SU-DHL-6 (cell line): ENCODE results near the gene PRR3.
A peak's percentile ranks its signal among the peaks of the same experiment; 100 is the strongest.

Experiments
- H2AFZ ChIP-seq: fragments of 200-600 bp; sonication (generic); 2 replicates; pipeline ENCODE4 v1.6.1; 2014; ENCODE audit warnings: low read depth, mild to moderate bottlenecking, moderate library complexity, mixed read lengths, antibody characterized with exemption, low read length; ENCODE audit not compliant: severe bottlenecking
- H3F3A ChIP-seq: fragments of 200-600 bp; shearing (Covaris generic); 2 replicates; pipeline ENCODE4 v1.6.0; 2016; ENCODE audit warnings: antibody characterized with exemption, mild to moderate bottlenecking; ENCODE audit not compliant: insufficient read depth
- H3K27ac ChIP-seq: fragments of 200-600 bp; sonication (generic); 2 replicates; pipeline ENCODE4 v1.5.1; 2016; ENCODE audit warnings: low read depth, mild to moderate bottlenecking, low read length, moderate library complexity, mixed read lengths
- H3K27me3 ChIP-seq: fragments of 200-600 bp; sonication (generic), shearing (Covaris generic); 2 replicates; pipeline ENCODE4 v1.6.0; 2014; ENCODE audit warnings: mild to moderate bottlenecking, low read length
- H3K36me3 ChIP-seq: fragments of 200-600 bp; sonication (generic); 2 replicates; pipeline ENCODE4 v1.6.1; 2014; ENCODE audit warnings: mild to moderate bottlenecking, low read length, mixed read lengths
- H3K4me2 ChIP-seq: fragments of 300-600, 200-600 bp; shearing (Covaris generic), sonication (generic); 2 replicates; pipeline ENCODE4 v1.6.0; 2014; ENCODE audit warnings: low read length, low read depth, mild to moderate bottlenecking; ENCODE audit not compliant: poor library complexity, severe bottlenecking
- H3K4me3 ChIP-seq: fragments of 200-600 bp; sonication (generic); 2 replicates; pipeline ENCODE4 v1.5.1; 2014; ENCODE audit warnings: antibody characterized with exemption, low read length, mild to moderate bottlenecking, mixed read lengths; ENCODE audit not compliant: insufficient read depth, poor library complexity, severe bottlenecking
- H3K79me2 ChIP-seq: fragments of 200-600 bp; sonication (generic); 2 replicates; pipeline ENCODE4 v1.6.1; 2014; ENCODE audit warnings: mild to moderate bottlenecking, low read length, moderate library complexity; ENCODE audit not compliant: insufficient read depth
- H3K9ac ChIP-seq: fragments of 200-600 bp; sonication (generic); 2 replicates; pipeline ENCODE4 v1.7.0; 2014; ENCODE audit warnings: mild to moderate bottlenecking, low read length
- H3K9me2 ChIP-seq: fragments of 200-600 bp; sonication (generic); replicated peaks from 2 replicates; pipeline ENCODE4 v1.6.1; 2014; ENCODE audit warnings: low read length; ENCODE audit not compliant: insufficient read depth
- H3K9me3 ChIP-seq: fragments of 200-600 bp; sonication (generic); 2 replicates; pipeline ENCODE4 v1.6.1; 2014; ENCODE audit warnings: low read length, mixed read lengths; ENCODE audit not compliant: insufficient read depth
- H4K20me1 ChIP-seq: fragments of 200-600 bp; sonication (generic); 2 replicates; pipeline ENCODE4 v1.6.1; 2014; ENCODE audit warnings: low read depth, mild to moderate bottlenecking, antibody characterized with exemption, low read length, moderate library complexity, mixed read lengths
- EZH2phosphoT487 ChIP-seq: fragments of 200-600 bp; sonication (generic), shearing (Covaris generic); conservative IDR thresholded peaks from 2 replicates; pipeline ENCODE4 v1.6.1; 2018; ENCODE audit warnings: mild to moderate bottlenecking, antibody characterized with exemption, low read length, moderate library complexity, mixed read lengths
- TF ChIP-seq, protein P1 (sequence below): fragments of 200-600 bp; sonication (generic); IDR thresholded peaks from one replicate; pipeline ENCODE4 v1.5.1; 2017; ENCODE audit warnings: antibody characterized with exemption, mild to moderate bottlenecking, low read length, moderate library complexity; ENCODE audit not compliant: insufficient read depth, poor library complexity, severe bottlenecking

PRR3 gene

DNA sequence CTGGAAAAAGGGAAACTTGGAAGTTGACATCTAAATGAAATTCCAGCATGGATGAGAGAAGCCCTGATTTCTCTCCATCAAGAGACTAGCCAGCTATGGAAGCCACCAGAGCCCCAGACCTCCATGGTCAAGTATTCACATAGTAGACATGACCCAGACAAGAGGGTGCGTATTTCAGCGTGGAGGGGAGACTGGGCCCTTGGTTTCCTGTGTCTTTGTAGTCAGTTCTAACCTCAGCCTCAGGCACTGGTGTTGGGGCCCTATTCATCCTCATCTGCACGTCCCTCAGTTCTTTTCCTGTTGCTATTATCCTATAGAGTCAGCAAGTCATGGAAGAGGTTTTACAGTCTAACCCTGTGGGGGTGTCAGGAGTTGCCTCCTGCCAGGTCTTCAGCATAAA is 13.3 kb upstream of the PRR3 start:
- H3K36me3 ChIP-seq, result no peaks in the 10 kb centered on the region; the same call in 1 of the 2 replicates
- no peak overlapping the region for H3K9ac ChIP-seq
- no peaks in the 10 kb centered on the region for H4K20me1 ChIP-seq
- H3K4me3 ChIP-seq, result no peak overlapping the region
- H3K79me2 ChIP-seq, result no peaks in the 10 kb centered on the region
- H3K27me3 ChIP-seq, result no peaks in the 10 kb centered on the region
- no peak overlapping the region for H2AFZ ChIP-seq
- H3K27ac ChIP-seq, result no peak overlapping the region
- peaks cover 40% of the 10 kb centered on the region for H3F3A ChIP-seq
- no peak for TF ChIP-seq EZH2phosphoT487
- TF ChIP-seq, protein P1, sequence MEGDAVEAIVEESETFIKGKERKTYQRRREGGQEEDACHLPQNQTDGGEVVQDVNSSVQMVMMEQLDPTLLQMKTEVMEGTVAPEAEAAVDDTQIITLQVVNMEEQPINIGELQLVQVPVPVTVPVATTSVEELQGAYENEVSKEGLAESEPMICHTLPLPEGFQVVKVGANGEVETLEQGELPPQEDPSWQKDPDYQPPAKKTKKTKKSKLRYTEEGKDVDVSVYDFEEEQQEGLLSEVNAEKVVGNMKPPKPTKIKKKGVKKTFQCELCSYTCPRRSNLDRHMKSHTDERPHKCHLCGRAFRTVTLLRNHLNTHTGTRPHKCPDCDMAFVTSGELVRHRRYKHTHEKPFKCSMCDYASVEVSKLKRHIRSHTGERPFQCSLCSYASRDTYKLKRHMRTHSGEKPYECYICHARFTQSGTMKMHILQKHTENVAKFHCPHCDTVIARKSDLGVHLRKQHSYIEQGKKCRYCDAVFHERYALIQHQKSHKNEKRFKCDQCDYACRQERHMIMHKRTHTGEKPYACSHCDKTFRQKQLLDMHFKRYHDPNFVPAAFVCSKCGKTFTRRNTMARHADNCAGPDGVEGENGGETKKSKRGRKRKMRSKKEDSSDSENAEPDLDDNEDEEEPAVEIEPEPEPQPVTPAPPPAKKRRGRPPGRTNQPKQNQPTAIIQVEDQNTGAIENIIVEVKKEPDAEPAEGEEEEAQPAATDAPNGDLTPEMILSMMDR, result no peak
- H3K9me2 ChIP-seq, result no peaks in the 10 kb centered on the region
- H3K9me3 ChIP-seq, result no peaks in the 10 kb centered on the region
- H3K4me2 ChIP-seq, result no peak overlapping the region

DNA sequence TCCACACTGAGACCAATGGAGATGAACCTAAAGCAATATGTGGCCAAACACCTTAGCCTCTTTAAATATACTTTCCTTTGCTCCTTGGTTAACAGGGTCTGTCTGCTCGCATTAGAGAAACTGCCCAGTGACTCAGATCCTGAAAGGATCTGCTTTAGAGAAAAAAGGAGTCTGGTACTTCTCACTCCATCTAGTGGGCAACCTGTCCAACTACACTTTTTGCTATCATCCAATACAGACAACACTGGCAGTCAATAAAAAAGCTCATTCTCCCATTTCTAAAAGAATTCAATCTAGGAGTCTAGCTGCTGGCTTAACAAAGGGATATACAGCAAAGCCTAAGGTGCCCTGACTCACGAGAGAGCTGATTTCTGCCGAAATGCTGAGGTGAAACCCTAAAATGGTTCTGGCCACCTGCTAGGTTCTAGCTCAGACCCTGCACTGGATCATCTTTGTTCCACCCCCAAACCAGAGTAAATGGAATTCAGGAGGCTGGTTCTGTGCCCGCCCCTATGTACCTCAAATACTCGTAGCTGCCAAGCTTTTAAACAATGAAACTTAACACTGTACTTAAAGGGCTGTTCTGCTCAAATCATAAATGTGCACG is 12.3 kb upstream of the PRR3 start:
- H3K9me3 ChIP-seq, result no peaks in the 10 kb centered on the region
- no peak for TF ChIP-seq EZH2phosphoT487
- TF ChIP-seq, protein P1, result peak; percentile 94
- H3F3A ChIP-seq, result peaks cover 40% of the 10 kb centered on the region
- H2AFZ ChIP-seq, result no peak overlapping the region
- H3K4me3 ChIP-seq, result no peak overlapping the region
- no peaks in the 10 kb centered on the region for H3K9me2 ChIP-seq
- H3K36me3 ChIP-seq, result no peaks in the 10 kb centered on the region; the same call in 1 of the 2 replicates
- no peak overlapping the region for H3K4me2 ChIP-seq
- H3K79me2 ChIP-seq, result no peaks in the 10 kb centered on the region
- no peaks in the 10 kb centered on the region for H4K20me1 ChIP-seq
- H3K9ac ChIP-seq, result no peak overlapping the region
- no peak overlapping the region for H3K27ac ChIP-seq
- H3K27me3 ChIP-seq, result no peaks in the 10 kb centered on the region

DNA sequence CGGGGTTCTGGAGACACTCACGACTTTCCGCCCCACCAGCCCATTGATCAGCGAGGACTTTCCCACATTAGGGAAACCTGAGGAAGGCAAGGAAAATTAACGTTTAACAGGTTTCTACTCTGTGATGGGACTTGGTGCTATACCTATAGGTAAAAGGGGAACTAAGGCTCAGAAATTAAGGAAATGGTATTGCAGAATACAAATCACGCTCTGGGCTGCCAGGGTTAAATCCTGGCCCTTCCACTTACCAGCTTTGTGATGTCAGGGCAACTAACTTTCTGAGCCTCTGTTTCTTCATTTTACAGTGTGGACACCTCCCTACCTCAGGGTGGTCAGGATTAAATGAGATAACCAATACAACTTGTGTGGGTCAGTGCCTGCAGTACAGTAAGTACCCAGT is 9.6 kb upstream of the PRR3 start:
- Histone ChIP-seq H4K20me1 (no peaks in the 10 kb centered on the region), H3K36me3 (peaks cover 10% of the 10 kb centered on the region; the same call in 1 of the 2 replicates), H3K9ac (no peak overlapping the region), H3F3A (peaks cover 28% of the 10 kb centered on the region), H3K27me3 (no peaks in the 10 kb centered on the region), H3K27ac (no peak overlapping the region), H3K4me2 (no peak overlapping the region), H2AFZ (no peak overlapping the region), H3K4me3 (no peak overlapping the region), H3K79me2 (no peaks in the 10 kb centered on the region), H3K9me3 (no peaks in the 10 kb centered on the region), H3K9me2 (no peaks in the 10 kb centered on the region)
- TF ChIP-seq, protein P1, result no peak
- TF ChIP-seq EZH2phosphoT487, result no peak
